GM12878 (cell line): Measurements from ENCODE around the gene FANCL.
A peak's percentile ranks its signal among the peaks of the same experiment; 100 is the strongest.

Experiments used
- IKZF2 ChIP-seq, 2 experiments: fragments of 450-650 bp; IDR thresholded peaks; 2 replicates each; pipeline ENCODE4 v1.6.1; 2017; ENCODE audit warnings: mild to moderate bottlenecking in 2 of 2, moderate library complexity in 2 of 2
- POLR2A ChIP-seq: IDR thresholded peaks from 2 replicates; pipeline ENCODE4 v1.6.1; 2011; ENCODE audit warnings: low read depth, mild to moderate bottlenecking, low read length
- TF ChIP-seq, protein P1 (sequence below): fragments of 450-650 bp; IDR thresholded peaks from 2 replicates; pipeline ENCODE4 v1.6.1; 2014; ENCODE audit warnings: mild to moderate bottlenecking
- TF ChIP-seq, protein P2 (sequence below): fragments of 450-650 bp; IDR thresholded peaks from 2 replicates; pipeline ENCODE4 v1.6.1; 2016; ENCODE audit warnings: mild to moderate bottlenecking, moderate library complexity, borderline replicate concordance

DNA sequence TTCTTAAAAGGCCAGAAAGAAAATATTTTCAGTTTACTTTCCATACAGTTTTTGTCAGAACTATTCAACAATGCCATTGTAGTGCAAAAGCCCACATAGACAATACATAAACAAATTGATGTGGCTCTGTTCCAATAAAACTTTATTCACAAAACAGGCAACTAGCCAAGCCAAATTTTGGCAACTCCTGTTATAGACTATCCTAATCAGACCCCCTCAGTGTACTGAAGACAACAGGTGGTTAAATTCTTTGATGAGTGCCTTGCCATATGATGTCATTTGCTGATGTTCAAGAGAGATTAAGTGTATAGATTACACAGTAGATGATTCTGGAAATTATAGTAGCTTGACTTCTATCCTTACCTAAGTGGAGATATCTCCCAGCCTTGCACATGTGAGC lies 83.4 kb downstream of the FANCL start:
- TF ChIP-seq, protein P1, sequence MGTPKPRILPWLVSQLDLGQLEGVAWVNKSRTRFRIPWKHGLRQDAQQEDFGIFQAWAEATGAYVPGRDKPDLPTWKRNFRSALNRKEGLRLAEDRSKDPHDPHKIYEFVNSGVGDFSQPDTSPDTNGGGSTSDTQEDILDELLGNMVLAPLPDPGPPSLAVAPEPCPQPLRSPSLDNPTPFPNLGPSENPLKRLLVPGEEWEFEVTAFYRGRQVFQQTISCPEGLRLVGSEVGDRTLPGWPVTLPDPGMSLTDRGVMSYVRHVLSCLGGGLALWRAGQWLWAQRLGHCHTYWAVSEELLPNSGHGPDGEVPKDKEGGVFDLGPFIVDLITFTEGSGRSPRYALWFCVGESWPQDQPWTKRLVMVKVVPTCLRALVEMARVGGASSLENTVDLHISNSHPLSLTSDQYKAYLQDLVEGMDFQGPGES: no peak
- TF ChIP-seq POLR2A (no peak), IKZF2 (IDR thresholded peaks at IDR 0.05) (no peak)
- TF ChIP-seq, protein P2, sequence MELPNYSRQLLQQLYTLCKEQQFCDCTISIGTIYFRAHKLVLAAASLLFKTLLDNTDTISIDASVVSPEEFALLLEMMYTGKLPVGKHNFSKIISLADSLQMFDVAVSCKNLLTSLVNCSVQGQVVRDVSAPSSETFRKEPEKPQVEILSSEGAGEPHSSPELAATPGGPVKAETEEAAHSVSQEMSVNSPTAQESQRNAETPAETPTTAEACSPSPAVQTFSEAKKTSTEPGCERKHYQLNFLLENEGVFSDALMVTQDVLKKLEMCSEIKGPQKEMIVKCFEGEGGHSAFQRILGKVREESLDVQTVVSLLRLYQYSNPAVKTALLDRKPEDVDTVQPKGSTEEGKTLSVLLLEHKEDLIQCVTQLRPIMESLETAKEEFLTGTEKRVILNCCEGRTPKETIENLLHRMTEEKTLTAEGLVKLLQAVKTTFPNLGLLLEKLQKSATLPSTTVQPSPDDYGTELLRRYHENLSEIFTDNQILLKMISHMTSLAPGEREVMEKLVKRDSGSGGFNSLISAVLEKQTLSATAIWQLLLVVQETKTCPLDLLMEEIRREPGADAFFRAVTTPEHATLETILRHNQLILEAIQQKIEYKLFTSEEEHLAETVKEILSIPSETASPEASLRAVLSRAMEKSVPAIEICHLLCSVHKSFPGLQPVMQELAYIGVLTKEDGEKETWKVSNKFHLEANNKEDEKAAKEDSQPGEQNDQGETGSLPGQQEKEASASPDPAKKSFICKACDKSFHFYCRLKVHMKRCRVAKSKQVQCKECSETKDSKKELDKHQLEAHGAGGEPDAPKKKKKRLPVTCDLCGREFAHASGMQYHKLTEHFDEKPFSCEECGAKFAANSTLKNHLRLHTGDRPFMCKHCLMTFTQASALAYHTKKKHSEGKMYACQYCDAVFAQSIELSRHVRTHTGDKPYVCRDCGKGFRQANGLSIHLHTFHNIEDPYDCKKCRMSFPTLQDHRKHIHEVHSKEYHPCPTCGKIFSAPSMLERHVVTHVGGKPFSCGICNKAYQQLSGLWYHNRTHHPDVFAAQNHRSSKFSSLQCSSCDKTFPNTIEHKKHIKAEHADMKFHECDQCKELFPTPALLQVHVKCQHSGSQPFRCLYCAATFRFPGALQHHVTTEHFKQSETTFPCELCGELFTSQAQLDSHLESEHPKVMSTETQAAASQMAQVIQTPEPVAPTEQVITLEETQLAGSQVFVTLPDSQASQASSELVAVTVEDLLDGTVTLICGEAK: peak; percentile 48; the same call in 1 of the 2 replicates
